ENCODE data around the gene DNAJC30. TPM values are rescaled to one million over a fixed set of nuclear protein-coding genes. Genes with fewer than 3 reads are reported as not detected.

The DNAJC30 gene
- total RNA-seq, 3 donors from 2014 or later = 2.9 to 6.9 (median 4.6) TPM

- Histone ChIP-seq H3K4me3 (no peak overlapping the region), H3K27ac (no peak overlapping the region), H3K9me3 (no peaks in the 10 kb centered on the region), H3K4me1 (no peaks in the 10 kb centered on the region), H3K27me3 (no peaks in the 10 kb centered on the region), H3K36me3 (no peaks in the 10 kb centered on the region)
- no peak for DNase-seq (ENCODE audit: low spot score in 2 of 2)
- TF ChIP-seq CTCF (IDR thresholded peaks at IDR 0.05) (no peak), POLR2AphosphoS5 (IDR thresholded peaks at IDR 0.05) (no peak), POLR2A (IDR thresholded peaks at IDR 0.05) (no peak)
- intact Hi-C loops (cut with DNase I; ENCODE audit: low total_unique reads) = no loop called here
These were observed 25.8 kb upstream of the DNAJC30 start for GRCh38 chr7:73708961-73709549.

- no peaks in the 10 kb centered on the region for H3K36me3 ChIP-seq
- DNase-seq (ENCODE audit: low spot score in 2 of 2) = peak; percentile 87 to 95
These were observed 23.9 kb upstream of the DNAJC30 start for GRCh38 chr7:73707045-73707631.

DNA sequence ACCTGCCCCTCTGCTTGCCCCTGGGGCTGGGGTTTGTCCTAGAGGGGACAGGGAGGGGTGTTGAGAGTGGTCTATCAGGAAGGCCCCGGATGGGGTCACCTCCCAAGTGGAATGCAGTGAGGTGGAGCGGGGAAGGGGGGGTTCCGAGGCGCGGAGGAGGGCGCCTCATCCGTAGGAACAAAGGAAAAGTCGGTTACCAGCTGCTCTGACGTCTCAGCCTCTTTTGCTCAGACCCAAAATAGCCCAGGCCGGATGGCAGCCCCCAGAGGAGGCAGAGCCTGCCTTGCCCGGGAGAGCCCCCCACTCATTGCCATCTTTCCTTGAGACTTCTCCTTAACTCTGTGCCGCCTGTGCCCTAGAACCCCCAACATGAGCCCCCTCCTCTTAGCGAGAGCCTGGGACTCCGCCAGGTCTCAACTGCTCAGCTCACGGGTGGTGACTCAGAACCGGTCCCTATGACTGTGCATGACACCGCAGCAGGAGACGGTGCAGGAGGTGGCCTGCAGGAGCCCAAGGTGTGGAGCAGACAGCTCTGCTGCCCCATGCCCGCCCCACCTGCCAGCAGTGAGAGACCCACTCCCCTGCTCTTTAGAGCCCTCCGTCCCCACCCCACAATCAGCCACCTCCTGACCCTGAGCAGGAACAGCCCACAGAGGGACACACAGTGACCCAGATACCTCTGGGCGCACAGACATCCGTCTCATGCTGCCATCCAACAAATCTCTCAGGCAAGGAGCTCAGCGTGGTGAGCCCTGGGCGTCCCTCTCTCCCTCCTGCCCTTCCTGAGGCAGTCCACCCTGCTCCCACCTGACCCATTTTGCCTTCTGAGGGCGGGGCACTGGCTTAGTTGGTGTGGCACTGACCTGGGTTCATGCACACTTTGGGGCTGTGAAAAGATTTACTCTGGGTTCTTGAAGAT, 23.1 kb upstream of the DNAJC30 start:
- H3K36me3 ChIP-seq = no peaks in the 10 kb centered on the region
- H3K27me3 ChIP-seq = no peaks in the 10 kb centered on the region
- TF ChIP-seq POLR2AphosphoS5 (IDR thresholded peaks at IDR 0.05) (no peak), POLR2A (IDR thresholded peaks at IDR 0.05) (no peak), CTCF (IDR thresholded peaks at IDR 0.05) (no peak)
- peak overlapping the region; percentile 80 to 81 for H3K27ac ChIP-seq
- no peaks in the 10 kb centered on the region for H3K4me1 ChIP-seq
- DNase-seq (ENCODE audit: low spot score in 2 of 2) = no peak
- H3K9me3 ChIP-seq = no peaks in the 10 kb centered on the region
- H3K4me3 ChIP-seq = no peak overlapping the region
- intact Hi-C loops (cut with DNase I; ENCODE audit: low total_unique reads) = no loop called here

More at GRCh38 chr7:73707045-73707631, 23.9 kb upstream of the DNAJC30 start:
- H3K4me1 ChIP-seq = no peaks in the 10 kb centered on the region
- peak overlapping the region; percentile 80 to 81 for H3K27ac ChIP-seq
- H3K9me3 ChIP-seq = no peaks in the 10 kb centered on the region
- intact Hi-C loops (cut with DNase I; ENCODE audit: low total_unique reads) = no loop called here
- no peak overlapping the region for H3K4me3 ChIP-seq
- H3K27me3 ChIP-seq = no peaks in the 10 kb centered on the region
- TF ChIP-seq POLR2AphosphoS5 (IDR thresholded peaks at IDR 0.05) (peak in 1 of 3 donors; percentile 12), POLR2A (IDR thresholded peaks at IDR 0.05) (no peak)

- no peaks in the 10 kb centered on the region for H3K36me3 ChIP-seq
- intact Hi-C loops (cut with DNase I; ENCODE audit: low total_unique reads) = no loop called here
These were observed 22.3 kb upstream of the DNAJC30 start for GRCh38 chr7:73705551-73705920.

More at GRCh38 chr7:73705551-73705920, 22.3 kb upstream of the DNAJC30 start:
- no peak overlapping the region for H3K4me3 ChIP-seq
- DNase-seq (ENCODE audit: low spot score in 2 of 2) = no peak
- no peaks in the 10 kb centered on the region for H3K27me3 ChIP-seq
- TF ChIP-seq POLR2AphosphoS5 (IDR thresholded peaks at IDR 0.05) (no peak), POLR2A (IDR thresholded peaks at IDR 0.05) (no peak), CTCF (IDR thresholded peaks at IDR 0.05) (no peak)
- H3K27ac ChIP-seq = peak overlapping the region; percentile 80 to 81
- H3K9me3 ChIP-seq = no peaks in the 10 kb centered on the region
- H3K4me1 ChIP-seq = no peaks in the 10 kb centered on the region

Data from breast epithelium (tissue), 4 donors.